ENCODE measurements around the gene GSAP. TPM values are rescaled to one million over a fixed set of nuclear protein-coding genes. Genes with fewer than 3 reads are reported as not detected.

GSAP gene
- total and polyA plus RNA-seq, 2 donors (not counting 1 experiment from before 2014, with no cell fraction given) = 4.4 to 21.5 TPM

- no peaks in the 10 kb centered on the region for H3K4me1 ChIP-seq (ENCODE audit: control insufficient read depth, extremely low read depth, insufficient read depth, low read length)
- H3K4me3 ChIP-seq (replicated peaks in 1 of 4; ENCODE audit: control extremely low read depth in 1 of 4, insufficient read depth in 1 of 4, low read depth in 3 of 4, low read length in 4 of 4) = no peak overlapping the region
- DNase-seq (ENCODE audit: low read depth in 2 of 2) = no peak
- H3K27ac ChIP-seq (ENCODE audit: insufficient read depth, low read length) = no peak overlapping the region
- H3K9me3 ChIP-seq (ENCODE audit: control insufficient read depth, insufficient read depth, low read depth, low read length) = no peaks in the 10 kb centered on the region
- no peaks in the 10 kb centered on the region for H4K20me1 ChIP-seq (ENCODE audit: control insufficient read depth, extremely low read depth, insufficient read depth, low read length)
- no peak overlapping the region for H3K9ac ChIP-seq (ENCODE audit: insufficient read depth, low read length)
- no peaks in the 10 kb centered on the region for H3K79me2 ChIP-seq (ENCODE audit: control insufficient read depth, insufficient read depth, low read length)
- H3K27me3 ChIP-seq (ENCODE audit: control insufficient read depth, insufficient read depth, low read length) = no peaks in the 10 kb centered on the region
- H2AFZ ChIP-seq (ENCODE audit: low read length) = no peak overlapping the region
- no peak overlapping the region for H3K4me2 ChIP-seq (ENCODE audit: extremely low read depth, insufficient read depth, low read length)
- TF ChIP-seq CTCF (conservative IDR thresholded peaks at IDR 0.05 in 1 of 2, IDR thresholded peaks at IDR 0.05 in 1 of 2; ENCODE audit: low read depth in 1 of 2, low read length in 2 of 2) (no peak), EZH2 (IDR thresholded peaks at IDR 0.05; ENCODE audit: low read length, missing control alignments) (no peak)
- peaks cover 1% of the 10 kb centered on the region for H3K36me3 ChIP-seq (ENCODE audit: control insufficient read depth, insufficient read depth, low read length)
These were observed 33.6 kb downstream of the GSAP start for GRCh38 chr7:77382532-77382931.

- H3K9me3 ChIP-seq (ENCODE audit: control insufficient read depth, insufficient read depth, low read depth, low read length) = no peaks in the 10 kb centered on the region
- no peaks in the 10 kb centered on the region for H3K36me3 ChIP-seq (ENCODE audit: control insufficient read depth, insufficient read depth, low read length)
- no peak overlapping the region for H3K4me2 ChIP-seq (ENCODE audit: extremely low read depth, insufficient read depth, low read length)
- TF ChIP-seq CTCF (conservative IDR thresholded peaks at IDR 0.05 in 1 of 2, IDR thresholded peaks at IDR 0.05 in 1 of 2; ENCODE audit: low read depth in 1 of 2, low read length in 2 of 2) = no peak
- no peak for TF ChIP-seq EZH2 (IDR thresholded peaks at IDR 0.05; ENCODE audit: low read length, missing control alignments)
- no peaks in the 10 kb centered on the region for H3K4me1 ChIP-seq (ENCODE audit: control insufficient read depth, extremely low read depth, insufficient read depth, low read length)
- no peak overlapping the region for H3K9ac ChIP-seq (ENCODE audit: insufficient read depth, low read length)
- H4K20me1 ChIP-seq (ENCODE audit: control insufficient read depth, extremely low read depth, insufficient read depth, low read length) = no peaks in the 10 kb centered on the region
- H2AFZ ChIP-seq (ENCODE audit: low read length) = no peak overlapping the region
- no peaks in the 10 kb centered on the region for H3K79me2 ChIP-seq (ENCODE audit: control insufficient read depth, insufficient read depth, low read length)
- DNase-seq (ENCODE audit: low read depth in 2 of 2) = no peak
- no peak overlapping the region for H3K4me3 ChIP-seq (replicated peaks in 1 of 4; ENCODE audit: control extremely low read depth in 1 of 4, insufficient read depth in 1 of 4, low read depth in 3 of 4, low read length in 4 of 4)
- H3K27me3 ChIP-seq (ENCODE audit: control insufficient read depth, insufficient read depth, low read length) = no peaks in the 10 kb centered on the region
- H3K27ac ChIP-seq (ENCODE audit: insufficient read depth, low read length) = no peak overlapping the region
These were observed 37.6 kb downstream of the GSAP start for GRCh38 chr7:77378584-77378983.

GRCh38 chr7:77370606-77371005, 45.5 kb downstream of the GSAP start:
- DNase-seq (ENCODE audit: low read depth in 2 of 2) = no peak
- no peak overlapping the region for H3K9ac ChIP-seq (ENCODE audit: insufficient read depth, low read length)
- H3K36me3 ChIP-seq (ENCODE audit: control insufficient read depth, insufficient read depth, low read length) = no peaks in the 10 kb centered on the region
- H3K9me3 ChIP-seq (ENCODE audit: control insufficient read depth, insufficient read depth, low read depth, low read length) = no peaks in the 10 kb centered on the region
- H4K20me1 ChIP-seq (ENCODE audit: control insufficient read depth, extremely low read depth, insufficient read depth, low read length) = no peaks in the 10 kb centered on the region
- H3K27ac ChIP-seq (ENCODE audit: insufficient read depth, low read length) = no peak overlapping the region
- H3K4me2 ChIP-seq (ENCODE audit: extremely low read depth, insufficient read depth, low read length) = no peak overlapping the region
- H3K4me1 ChIP-seq (ENCODE audit: control insufficient read depth, extremely low read depth, insufficient read depth, low read length) = no peaks in the 10 kb centered on the region
- no peak overlapping the region for H2AFZ ChIP-seq (ENCODE audit: low read length)
- no peaks in the 10 kb centered on the region for H3K27me3 ChIP-seq (ENCODE audit: control insufficient read depth, insufficient read depth, low read length)
- no peak for TF ChIP-seq EZH2 (IDR thresholded peaks at IDR 0.05; ENCODE audit: low read length, missing control alignments)
- no peak for TF ChIP-seq CTCF (conservative IDR thresholded peaks at IDR 0.05 in 1 of 2, IDR thresholded peaks at IDR 0.05 in 1 of 2; ENCODE audit: low read depth in 1 of 2, low read length in 2 of 2)
- H3K4me3 ChIP-seq (replicated peaks in 1 of 4; ENCODE audit: control extremely low read depth in 1 of 4, insufficient read depth in 1 of 4, low read depth in 3 of 4, low read length in 4 of 4) = no peak overlapping the region
- no peaks in the 10 kb centered on the region for H3K79me2 ChIP-seq (ENCODE audit: control insufficient read depth, insufficient read depth, low read length)

All from fibroblast of lung (primary cell).